Heart left ventricle (tissue), 16 donors: ENCODE results near the gene MIA. TPM values are rescaled to one million over a fixed set of nuclear protein-coding genes. Genes with fewer than 3 reads are reported as not detected.
"Not testable (repeated sequence)": the region's sequence is repeated elsewhere in the genome, so short reads cannot be mapped to it uniquely, and the experiment has no call there.

ENCODE experiments used
- ATAC-seq, 4 donors: fragments of 200-7000 bp; cut with Tn5 transposase; one replicate each; pipeline ENCODE4 v1.9.1; 2020 to 2022; ENCODE audit warnings: moderate library complexity in 4 of 4, mild to moderate bottlenecking in 3 of 4, moderate number of reproducible peaks in 1 of 4
- DNase-seq, 5 donors: peaks; one replicate each; pipeline ENCODE4 v3.0.0-alpha.2; 2020
- H3K27ac ChIP-seq, 12 donors: fragments of 200-600 bp; sonication (generic) in 4 of 12; one replicate each; pipeline versions ENCODE4 v1.5.0 to v1.8.0; 2016 to 2022; ENCODE audit warnings: mild to moderate bottlenecking in 2 of 12
- H3K27me3 ChIP-seq, 9 donors: fragments of 200-600 bp; sonication (generic) in 2 of 9; one replicate each; pipeline versions ENCODE4 v1.5.1 to v1.8.0; 2016 to 2022; ENCODE audit warnings: mild to moderate bottlenecking in 3 of 9
- H3K36me3 ChIP-seq, 9 donors: fragments of 200-600 bp; sonication (generic) in 2 of 9; one replicate each; pipeline versions ENCODE4 v1.5.0 to v1.8.0; 2018 to 2022; ENCODE audit warnings: mild to moderate bottlenecking in 2 of 9
- H3K4me1 ChIP-seq, 12 donors: fragments of 200-600 bp; sonication (generic) in 4 of 12; one replicate each; pipeline versions ENCODE4 v1.5.0 to v1.8.0; 2016 to 2022; ENCODE audit warnings: mild to moderate bottlenecking in 3 of 12
- H3K4me3 ChIP-seq, 12 donors: fragments of 200-600 bp; sonication (generic) in 4 of 12; one replicate each; pipeline versions ENCODE4 v1.5.0 to v1.8.0; 2017 to 2022; ENCODE audit warnings: mild to moderate bottlenecking in 9 of 12, moderate library complexity in 4 of 12
- H3K9me3 ChIP-seq, 12 donors: fragments of 200-600 bp; sonication (generic) in 4 of 12; one replicate each; pipeline versions ENCODE4 v1.5.0 to v1.8.0; 2016 to 2022; ENCODE audit warnings: mild to moderate bottlenecking in 1 of 12
- CTCF ChIP-seq, 12 donors: fragments of 200-600 bp; sonication (generic) in 4 of 12; IDR thresholded peaks; one replicate each; pipeline versions ENCODE4 v1.5.0 to v1.8.0; 2018 to 2022; ENCODE audit warnings: antibody characterized with exemption in 12 of 12, mild to moderate bottlenecking in 5 of 12
- POLR2A ChIP-seq, 2 donors: fragments of 450-650 bp; IDR thresholded peaks; one replicate each; pipeline ENCODE4 v1.6.1; 2017; ENCODE audit warnings: antibody characterized with exemption in 2 of 2, mild to moderate bottlenecking in 2 of 2, moderate library complexity in 2 of 2
- WGBS, 4 donors: extraction: QIAGEN DNeasy Blood & Tissue Kit in 2 of 4; methylation state at CpG; one replicate each; pipeline versions ENCODE4 v1.1.5 to v1.1.7; 2013 to 2018; 5-methylcytosine and 5-hydroxymethylcytosine counted together
- intact Hi-C, 10 donors: fragments of 100-400 bp; cut with DNase I; formaldehyde crosslinking; loops; one replicate each; pipeline versions ENCODE4 v1.11.1 to v1.14.2; 2022
- polyA plus RNA-seq, 2 donors: library from polyadenylated mRNA; stranded (reverse); fragments of 200-250 nt; gene quantifications; one replicate each; pipeline ENCODE4 v1.2.3, GENCODE V29; 2013
- total RNA-seq, 9 donors: library from RNA; depleted of rRNA in 2 of 9; stranded (reverse); fragments of >200 nt in 2 of 9; fragmentation: NEBNext Ultra II Directional in 3 of 9; extraction: Animal tissue kit (Norgen Biotek cat#: 25700) in 3 of 9; gene quantifications; one replicate each; pipeline versions ENCODE4 v1.1.0 to v1.2.4, GENCODE V29; 2016 to 2023
- donor health status: ischemic (EF 13 %, LVEDD 7.1; RV severe dilation, severe dysfunction).
- donor health status: healthy with polysubstance abuse.
- donor health status: DM: no; HTN: yes; CAD: no.
- donor health status: DM: no; HTN: no; CAD: no.
- donor health status: ischemic (EF 25% LVEDD 6.9; RV normal size, moderate dysfunction).
- donor health status: ischemic (EF 25% LVEDD 5.7; RV mildly dilated, moderate dysfunction).
- donor health status: healthy.
- donor health status: DM: yes; HTN: yes; CAD: no.
- donor health status: ischemic (EF 35%, LVEDD 5.7; RV mildly dilated, moderate dysfunction).
- donor health status: nonischemic (EF 11% LVEDD 7.7; RV severe dilation, severe dysfunction).
- donor health status: DM: yes; HTN: yes; CAD: no.
- donor health status: PGD.
- donor health status: ischemic (EF 29% LVEDD 5.4; RV normal size, mild dysfunction).
- donor health status: nonischemic (EF 23%, LVEDD 6.1; RV moderate dilation, normal function).

MIA gene
- total and polyA plus RNA-seq, 11 donors, result 0.72 to 3.0 (median 1.0) TPM; not detected in 5

GRCh38 chr19:40778706-40779284 lies 3.5 kb downstream of the MIA start:
- peak overlapping the region; percentile 67 to 94 (median 74) for H3K4me3 ChIP-seq
- H3K9me3 ChIP-seq, result no peaks in the 10 kb centered on the region
- TF ChIP-seq CTCF (IDR thresholded peaks at IDR 0.05), result no peak
- TF ChIP-seq POLR2A (IDR thresholded peaks at IDR 0.05), result no peak
- peaks cover 0 to 25% (median 13%) of the 10 kb centered on the region in 12 donors for H3K4me1 ChIP-seq
- H3K36me3 ChIP-seq, result peaks cover 0 to 17% (median 0%) of the 10 kb centered on the region in 9 donors
- intact Hi-C loops, result loop anchor here in 3 of 10 donors (1.0 to 2.0 kb wide), 4 partner anchors 20 to 115 kb away; partner anchors contain the start of genes ACTMAP (in 2 of the 3) and SNRPA (in 1 of the 3)
- ATAC-seq (no peak), DNase-seq (no peak)
- H3K27ac ChIP-seq, result peak overlapping the region; percentile 85 to 100 (median 98)
- H3K27me3 ChIP-seq, result no peaks in the 10 kb centered on the region
- 9 to 15% (median 10%) methylated on average over 7 of the region's 7 CpGs for WGBS, 4 donors

- Histone ChIP-seq H3K9me3 (no peaks in the 10 kb centered on the region), H3K27ac (no peak overlapping the region), H3K36me3 (peaks cover 0 to 29% (median 4%) of the 10 kb centered on the region in 9 donors), H3K27me3 (no peaks in the 10 kb centered on the region), H3K4me3 (no peak overlapping the region), H3K4me1 (peaks cover 0 to 25% (median 13%) of the 10 kb centered on the region in 12 donors)
- DNase-seq (no peak), ATAC-seq (no peak)
- TF ChIP-seq CTCF (IDR thresholded peaks at IDR 0.05) (no peak), POLR2A (IDR thresholded peaks at IDR 0.05) (no peak)
- intact Hi-C loops, result no loop called here
- WGBS, 4 donors, result 93 to 98% (median 96%) methylated on average over 5 of the region's 5 CpGs
Measured at GRCh38 chr19:40780582-40780981, 5.3 kb downstream of the MIA start.

- ATAC-seq (no peak), DNase-seq (no peak)
- Histone ChIP-seq H3K27me3 (no peaks in the 10 kb centered on the region), H3K36me3 (peaks cover 0 to 29% (median 4%) of the 10 kb centered on the region in 9 donors), H3K9me3 (no peaks in the 10 kb centered on the region), H3K27ac (no peak overlapping the region), H3K4me3 (no peak overlapping the region), H3K4me1 (peaks cover 0 to 24% (median 13%) of the 10 kb centered on the region in 12 donors)
- intact Hi-C loops, result no loop called here
- WGBS, 4 donors, result 95 to 97% (median 97%) methylated on average over 7 of the region's 7 CpGs
- TF ChIP-seq POLR2A (IDR thresholded peaks at IDR 0.05) (no peak), CTCF (IDR thresholded peaks at IDR 0.05) (no peak)
Measured at GRCh38 chr19:40781140-40781539, 5.8 kb downstream of the MIA start.

- intact Hi-C loops, result no loop called here
- peaks cover 0 to 10% (median 6%) of the 10 kb centered on the region in 12 donors for H3K4me1 ChIP-seq
- no peaks in the 10 kb centered on the region for H3K9me3 ChIP-seq
- peaks cover 0 to 48% (median 12%) of the 10 kb centered on the region in 9 donors for H3K36me3 ChIP-seq
- H3K4me3 ChIP-seq, result no peak overlapping the region
- WGBS, 4 donors, result 90 to 96% (median 92%) methylated on average over 11 to 14 of the region's 14 CpGs
- ATAC-seq (no peak), DNase-seq (no peak)
- no peak for TF ChIP-seq CTCF (IDR thresholded peaks at IDR 0.05)
- TF ChIP-seq POLR2A (IDR thresholded peaks at IDR 0.05), result no peak
- H3K27ac ChIP-seq, result no peak overlapping the region
- no peaks in the 10 kb centered on the region for H3K27me3 ChIP-seq
Measured at GRCh38 chr19:40783711-40784110, 8.4 kb downstream of the MIA start.

- H3K27me3 ChIP-seq, H3K4me1 ChIP-seq, H3K4me3 ChIP-seq, H3K27ac ChIP-seq, H3K9me3 ChIP-seq, ATAC-seq, intact Hi-C loops, DNase-seq: not testable (repeated sequence)
- peaks cover 0 to 52% (median 12%) of the 10 kb centered on the region in 9 donors for H3K36me3 ChIP-seq
- 94 to 100% (median 97%) methylated on average over 1 to 2 of the region's 2 CpGs for WGBS, 4 donors
Measured at GRCh38 chr19:40784146-40784545, 8.8 kb downstream of the MIA start.
